H4 (cell line): Measurements from ENCODE around the gene KIF16B. TPM values are rescaled to one million over a fixed set of nuclear protein-coding genes. Genes with fewer than 3 reads are reported as not detected.
"Not testable (repeated sequence)": the region's sequence is repeated elsewhere in the genome, so short reads cannot be mapped to it uniquely, and the experiment has no call there.

ENCODE experiments used
- DNase-seq: peaks from one replicate; pipeline ENCODE4 v3.0.0-alpha.2; 2015; ENCODE audit warnings: low spot score
- total RNA-seq: library from RNA; depleted of rRNA; stranded (reverse); fragments of >200 nt; shearing (Covaris generic); gene quantifications from 2 replicates; pipeline ENCODE4 v1.2.3, GENCODE V29; 2014

The KIF16B gene
- total RNA-seq, 1 experiment from 2014 or later: 5.0 TPM

DNA sequence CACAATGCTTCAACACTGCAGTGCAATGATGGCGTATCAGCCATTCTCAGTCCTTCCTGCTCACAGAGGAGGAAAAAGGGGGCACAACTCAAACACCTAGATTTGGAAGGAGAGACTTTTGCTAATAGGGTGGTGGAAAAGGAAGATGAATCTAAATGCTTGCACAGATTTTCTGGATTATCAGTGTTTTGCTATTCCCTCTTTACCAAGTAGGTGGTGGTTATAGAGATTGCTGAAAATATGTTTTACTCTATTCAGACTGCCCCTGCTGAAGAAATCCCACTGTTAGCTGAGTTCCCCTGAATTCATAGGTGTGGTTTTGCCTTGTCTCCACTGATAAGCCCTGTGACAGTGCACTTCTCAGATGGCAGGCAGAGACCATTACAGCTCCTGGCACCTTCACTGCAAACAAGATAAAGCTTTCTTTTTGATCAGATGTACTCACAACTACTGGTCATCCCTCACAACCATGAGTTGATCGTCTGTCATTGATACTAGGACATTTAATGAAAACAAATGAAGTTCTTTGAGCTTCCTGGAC lies 311.4 kb downstream of the KIF16B start:
- no peak for DNase-seq

DNA sequence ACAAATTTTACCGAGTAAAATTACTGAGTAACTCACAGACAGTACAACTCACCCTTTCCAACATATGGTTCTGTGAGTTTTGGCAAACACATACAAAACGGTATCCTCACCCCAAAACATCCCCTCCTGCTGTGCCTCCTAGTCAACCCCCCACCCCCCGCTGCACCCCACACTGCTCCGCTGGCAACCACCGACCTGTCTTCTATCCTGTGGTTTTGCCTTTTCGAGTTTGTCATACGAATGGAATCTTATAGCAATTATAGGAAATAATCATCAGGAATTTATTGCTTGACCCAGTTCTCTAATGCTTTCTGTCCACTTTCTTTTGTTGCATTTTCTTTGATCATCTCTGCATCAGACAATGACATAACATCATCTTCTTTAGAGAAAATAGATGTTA lies 312.3 kb downstream of the KIF16B start:
- DNase-seq: no peak

- not testable (repeated sequence) for DNase-seq
Observed at GRCh38 chr20:16260133-16260532, 313.1 kb downstream of the KIF16B start.

- DNase-seq: no peak
Observed at GRCh38 chr20:16258766-16259165, 314.5 kb downstream of the KIF16B start.

DNA sequence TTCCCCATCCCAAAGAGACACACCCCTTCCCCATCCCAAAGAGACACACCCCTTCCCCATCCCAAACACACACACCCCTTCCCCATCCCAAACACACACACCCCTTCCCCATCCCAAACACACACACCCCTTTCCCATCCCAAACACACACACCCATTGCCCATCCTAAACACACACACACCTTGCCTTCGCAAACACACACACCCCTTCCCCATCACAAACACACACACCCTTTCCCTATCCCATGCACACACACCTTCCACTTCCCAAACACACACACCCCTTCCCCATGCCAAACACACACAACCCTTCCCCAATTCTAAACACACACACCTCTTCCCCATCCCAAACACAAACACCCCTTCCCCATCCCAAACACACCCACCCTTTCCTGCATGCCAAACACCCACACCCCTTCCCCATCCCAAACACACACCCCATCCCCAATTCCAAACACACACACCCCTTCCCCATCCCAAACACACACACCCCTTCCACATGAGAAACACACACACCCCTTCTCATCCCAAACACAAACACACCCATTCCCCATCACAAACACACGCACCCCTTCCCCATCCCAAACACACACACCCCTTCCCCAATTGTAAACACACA lies 315.3 kb downstream of the KIF16B start:
- no peak for DNase-seq

DNA sequence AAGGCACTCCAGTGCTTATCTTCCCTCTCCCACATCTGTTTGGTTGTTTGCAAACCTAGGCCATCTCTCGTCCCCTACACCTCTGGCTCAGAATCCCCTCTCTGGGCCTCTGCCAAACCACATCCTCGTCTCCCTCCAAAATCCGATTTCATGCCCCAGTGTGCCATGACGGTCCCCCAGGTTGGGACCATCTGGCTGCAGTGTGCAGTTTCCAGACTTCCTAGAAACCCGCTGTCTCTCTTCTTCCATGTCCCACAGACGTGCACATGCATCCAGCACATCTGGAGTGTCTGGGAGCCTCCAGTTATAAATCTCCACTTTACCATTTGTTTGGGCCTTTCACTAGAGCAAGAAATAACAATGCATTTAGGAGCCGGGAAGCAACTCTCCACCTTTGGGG lies 316.2 kb downstream of the KIF16B start:
- no peak for DNase-seq

GRCh38 chr20:16246870-16247269 lies 326.4 kb downstream of the KIF16B start:
- DNase-seq: no peak

GRCh38 chr20:16246291-16246690 lies 327.0 kb downstream of the KIF16B start:
- DNase-seq: no peak

- DNase-seq: no peak
Observed at GRCh38 chr20:16245879-16246278, 327.4 kb downstream of the KIF16B start.

GRCh38 chr20:16244892-16245291 lies 328.4 kb downstream of the KIF16B start:
- no peak for DNase-seq

DNA sequence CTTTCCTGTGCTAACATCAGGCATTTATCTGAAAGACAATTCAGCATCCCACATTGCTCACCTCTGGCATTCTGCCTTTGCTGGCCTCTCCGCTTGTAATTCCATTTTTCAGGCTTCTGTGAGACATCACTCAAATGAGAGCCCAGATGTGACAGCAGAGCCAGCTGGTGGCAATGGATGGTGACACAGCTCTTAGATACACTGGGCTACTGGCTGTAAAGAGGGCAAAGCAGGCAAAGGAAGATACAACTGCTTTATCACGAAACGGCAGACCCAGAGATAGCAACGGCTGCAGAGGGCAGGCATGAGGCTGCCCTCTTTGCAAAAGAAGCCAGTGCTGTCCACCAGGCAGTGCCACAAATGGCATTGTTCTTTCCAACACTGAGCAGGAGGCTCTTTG lies 329.8 kb downstream of the KIF16B start:
- DNase-seq: no peak

DNA sequence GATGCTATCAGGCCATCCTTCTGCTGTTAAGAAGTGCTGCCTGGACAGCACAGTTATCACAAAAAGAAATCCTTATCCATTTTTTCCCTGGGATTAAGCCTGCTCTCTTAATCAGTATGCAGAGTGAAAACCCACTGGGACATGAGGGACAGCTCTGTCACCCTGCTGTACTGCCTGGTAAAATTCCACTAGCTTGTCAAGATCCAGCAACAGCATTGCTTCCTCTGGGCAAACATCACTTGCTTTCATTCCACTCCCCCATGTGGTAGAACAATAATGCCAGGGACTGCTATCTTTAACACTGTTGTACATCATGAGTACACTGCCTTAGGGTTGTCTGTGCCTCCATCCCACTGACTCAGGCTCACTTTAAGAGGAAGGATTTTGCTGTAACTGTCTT lies 331.3 kb downstream of the KIF16B start:
- peak; percentile 28 for DNase-seq

- DNase-seq: no peak
Observed at GRCh38 chr20:16240355-16240754, 332.9 kb downstream of the KIF16B start.

DNA sequence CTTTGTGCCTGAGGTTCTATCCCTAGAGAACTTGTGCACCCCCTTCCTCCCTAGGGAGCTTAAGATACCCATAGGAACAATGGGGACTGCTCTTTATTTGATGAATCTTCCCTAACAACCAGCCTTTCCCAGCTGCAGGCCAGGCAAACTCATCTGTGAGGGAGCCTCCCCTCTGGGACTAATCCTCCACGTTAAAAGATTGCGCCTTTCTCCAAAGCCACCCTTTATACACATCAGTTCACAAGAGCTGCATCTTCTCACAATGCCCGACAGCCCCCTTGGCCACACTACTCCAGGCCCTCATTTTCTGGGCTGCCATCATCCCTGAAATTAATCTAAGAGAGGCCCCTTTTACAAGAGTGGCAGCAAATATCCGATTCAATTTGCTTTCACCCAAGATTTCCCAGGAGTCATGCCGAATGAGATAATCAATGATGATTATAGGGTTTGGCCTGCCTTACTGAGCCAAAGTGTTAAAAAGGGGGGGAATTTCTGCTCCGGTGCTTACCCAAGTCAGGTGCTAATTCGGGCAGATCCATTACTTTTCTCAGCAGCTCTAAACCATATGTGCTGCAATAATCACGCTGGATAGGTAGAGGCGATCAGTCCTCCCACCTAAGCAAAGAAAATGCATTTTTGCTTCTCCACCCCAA lies 336.5 kb downstream of the KIF16B start:
- no peak for DNase-seq

- no peak for DNase-seq
Observed at GRCh38 chr20:16230402-16230801, 342.8 kb downstream of the KIF16B start.

GRCh38 chr20:16229813-16230212 lies 343.4 kb downstream of the KIF16B start:
- no peak for DNase-seq

DNA sequence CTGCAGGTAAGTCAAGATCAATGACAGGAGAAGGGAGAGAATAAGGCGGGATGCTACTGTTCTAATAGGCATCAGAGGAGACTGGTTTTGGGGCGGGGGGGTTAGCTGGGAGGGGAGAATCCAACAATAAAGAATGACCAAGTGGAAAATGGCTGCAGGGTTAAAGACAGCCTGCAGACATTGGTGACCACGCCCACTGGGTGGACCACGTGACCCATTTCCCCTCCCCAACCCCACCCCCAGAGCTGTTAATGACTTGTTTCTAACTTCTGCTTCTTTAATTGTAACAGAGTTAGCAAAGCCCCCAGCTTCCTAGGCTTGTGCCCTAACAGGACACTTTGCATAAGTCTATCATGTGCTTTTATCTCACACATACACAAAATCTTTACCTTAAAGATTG lies 344.5 kb downstream of the KIF16B start:
- no peak for DNase-seq

DNA sequence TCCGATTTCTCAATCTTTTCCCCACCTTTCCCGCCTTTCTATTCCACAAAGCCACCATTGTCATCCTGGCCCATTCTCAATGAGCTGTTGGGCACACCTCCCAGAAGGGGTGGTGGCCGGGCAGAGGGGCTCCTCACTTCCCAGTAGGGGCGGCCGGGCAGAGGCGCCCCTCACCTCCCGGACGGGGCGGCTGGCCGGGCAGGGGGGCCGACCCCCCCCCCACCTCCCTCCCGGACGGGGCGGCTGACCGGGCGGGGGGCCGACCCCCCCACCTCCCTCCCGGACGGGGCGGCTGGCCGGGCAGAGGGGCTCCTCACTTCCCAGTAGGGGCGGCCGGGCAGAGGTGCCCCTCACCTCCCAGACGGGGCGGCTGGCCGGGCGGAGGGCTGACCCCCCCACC lies 346.3 kb downstream of the KIF16B start:
- not testable (repeated sequence) for DNase-seq

DNA sequence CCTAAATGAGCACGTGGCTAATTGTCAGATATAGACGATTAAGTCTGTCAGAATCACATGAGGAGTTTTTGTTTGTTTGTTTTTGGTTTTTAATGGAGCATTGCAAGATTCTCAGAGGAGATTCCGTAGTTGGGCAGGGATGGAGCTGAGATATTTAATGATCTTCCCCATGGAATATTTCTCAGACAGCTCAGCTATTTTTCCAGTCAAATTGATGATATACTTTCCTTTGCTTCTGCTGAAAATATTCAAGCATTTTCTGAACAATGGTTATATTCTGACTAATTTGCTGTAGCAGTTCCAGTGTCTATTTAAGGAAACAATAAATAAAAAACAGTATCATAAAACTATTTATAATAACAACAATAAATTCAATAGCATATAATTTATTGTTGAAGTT lies 348.4 kb downstream of the KIF16B start:
- no peak for DNase-seq

- DNase-seq: peak; percentile 30
Observed at GRCh38 chr20:16222859-16223411, 350.3 kb downstream of the KIF16B start.
